Measurements from ENCODE around the gene DYNLT3.
A peak's percentile ranks its signal among the peaks of the same experiment; 100 is the strongest.

Gene DYNLT3

DNA sequence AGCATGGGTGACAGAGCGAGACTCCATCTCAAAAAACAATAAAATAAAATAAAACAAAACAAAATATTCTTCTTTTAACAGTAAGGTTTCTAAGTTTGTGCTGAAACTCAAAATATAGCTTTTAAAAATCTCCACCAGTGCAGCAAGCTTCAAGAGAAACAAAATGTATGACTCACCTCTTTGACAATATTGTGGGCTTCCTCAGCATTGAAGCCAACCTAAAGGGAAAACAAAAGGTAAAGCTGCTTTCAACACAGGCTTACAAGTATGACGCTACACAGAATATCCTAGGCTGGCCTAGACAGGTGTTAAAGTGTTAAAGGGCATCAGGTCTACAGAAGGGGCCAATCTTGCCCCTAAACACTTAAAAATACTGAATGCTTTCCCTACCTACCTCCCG lies 1.2 kb downstream of the DYNLT3 start:
- DNase-seq (ENCODE audit: extremely low read depth, low read depth) = no peak
- TF ChIP-seq, protein P1, sequence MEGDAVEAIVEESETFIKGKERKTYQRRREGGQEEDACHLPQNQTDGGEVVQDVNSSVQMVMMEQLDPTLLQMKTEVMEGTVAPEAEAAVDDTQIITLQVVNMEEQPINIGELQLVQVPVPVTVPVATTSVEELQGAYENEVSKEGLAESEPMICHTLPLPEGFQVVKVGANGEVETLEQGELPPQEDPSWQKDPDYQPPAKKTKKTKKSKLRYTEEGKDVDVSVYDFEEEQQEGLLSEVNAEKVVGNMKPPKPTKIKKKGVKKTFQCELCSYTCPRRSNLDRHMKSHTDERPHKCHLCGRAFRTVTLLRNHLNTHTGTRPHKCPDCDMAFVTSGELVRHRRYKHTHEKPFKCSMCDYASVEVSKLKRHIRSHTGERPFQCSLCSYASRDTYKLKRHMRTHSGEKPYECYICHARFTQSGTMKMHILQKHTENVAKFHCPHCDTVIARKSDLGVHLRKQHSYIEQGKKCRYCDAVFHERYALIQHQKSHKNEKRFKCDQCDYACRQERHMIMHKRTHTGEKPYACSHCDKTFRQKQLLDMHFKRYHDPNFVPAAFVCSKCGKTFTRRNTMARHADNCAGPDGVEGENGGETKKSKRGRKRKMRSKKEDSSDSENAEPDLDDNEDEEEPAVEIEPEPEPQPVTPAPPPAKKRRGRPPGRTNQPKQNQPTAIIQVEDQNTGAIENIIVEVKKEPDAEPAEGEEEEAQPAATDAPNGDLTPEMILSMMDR (IDR thresholded peaks at IDR 0.05; ENCODE audit: low read depth, low read length) = no peak

DNA sequence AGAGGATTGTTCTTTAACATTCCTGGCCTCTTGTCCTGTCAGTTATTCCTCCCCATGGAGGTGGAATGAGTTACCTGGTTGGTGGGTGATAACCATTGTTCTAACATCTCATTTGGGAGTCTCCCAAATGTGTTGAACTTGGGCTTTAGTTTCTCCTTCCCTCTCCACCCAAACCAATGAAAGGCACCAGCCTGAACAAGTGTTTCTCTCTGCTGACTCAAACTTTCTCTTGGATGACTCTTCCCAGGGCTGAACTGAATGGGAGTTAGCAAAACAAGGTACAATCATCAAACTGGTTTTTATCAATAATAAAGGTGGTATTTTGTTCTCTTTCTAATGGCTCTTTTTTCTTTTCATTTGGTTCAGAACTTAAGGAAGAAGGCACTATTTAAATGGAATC lies 2.7 kb downstream of the DYNLT3 start:
- TF ChIP-seq, protein P1 (IDR thresholded peaks at IDR 0.05; ENCODE audit: low read depth, low read length) = no peak
- no peak for DNase-seq (ENCODE audit: extremely low read depth, low read depth)

DNA sequence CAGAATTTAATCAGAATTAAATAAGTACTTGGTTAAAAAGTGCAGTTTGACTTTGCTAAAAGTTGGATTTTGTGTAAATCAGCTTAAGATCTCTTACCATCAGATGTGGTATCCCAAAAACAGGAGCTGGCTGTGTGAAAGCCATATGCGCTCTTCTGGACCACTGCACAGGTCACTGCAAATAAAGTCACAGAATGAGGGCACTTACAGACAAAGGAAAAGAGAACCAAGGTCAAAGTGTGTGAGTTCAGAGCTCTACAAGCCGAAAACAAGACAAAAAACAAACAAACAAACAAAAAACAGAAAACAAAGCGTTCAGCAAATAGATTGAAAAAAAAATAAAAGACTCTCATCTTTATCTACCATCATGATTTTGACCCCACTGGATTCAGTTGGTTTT lies 6.4 kb downstream of the DYNLT3 start:
- TF ChIP-seq, protein P1 (IDR thresholded peaks at IDR 0.05; ENCODE audit: low read depth, low read length) = no peak
- DNase-seq (ENCODE audit: extremely low read depth, low read depth) = no peak

DNA sequence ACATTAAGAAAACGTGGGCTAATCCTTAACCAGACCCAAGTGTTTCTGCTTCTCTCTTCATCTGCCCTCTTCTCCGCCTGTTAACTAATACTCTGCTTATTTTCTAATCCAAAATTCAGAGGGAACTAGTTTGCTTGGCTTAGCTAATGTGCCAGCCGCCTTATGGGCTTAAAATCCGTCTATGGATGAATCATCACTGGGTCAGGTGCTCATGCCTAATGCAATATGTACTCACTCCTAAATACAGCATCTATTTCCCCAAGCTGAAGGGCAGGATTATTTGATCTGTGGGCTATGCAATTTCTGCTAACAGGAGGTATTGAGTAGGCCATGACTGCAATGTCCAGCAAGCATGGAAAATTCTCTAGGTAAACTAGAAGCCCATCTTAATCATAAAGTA lies 12.4 kb downstream of the DYNLT3 start:
- DNase-seq (ENCODE audit: extremely low read depth, low read depth) = no peak

DNA sequence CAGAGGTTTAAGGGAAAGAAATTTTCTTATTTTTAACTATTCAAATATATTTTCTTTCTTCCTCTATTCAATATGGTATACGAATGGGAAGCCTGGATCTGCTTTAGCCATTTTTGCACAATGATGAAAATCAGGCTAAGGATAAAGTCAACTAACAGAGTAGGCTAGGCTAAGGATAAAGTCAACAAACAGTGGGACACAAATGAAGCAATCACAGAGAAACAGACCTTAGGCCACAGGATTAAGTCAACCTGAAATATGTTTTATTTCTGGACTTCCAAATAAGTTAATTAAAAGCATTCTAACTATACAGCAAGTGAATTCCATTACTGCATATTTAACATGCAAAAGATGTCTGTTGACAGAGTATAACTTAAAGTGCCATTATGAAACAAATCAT lies 17.0 kb downstream of the DYNLT3 start:
- TF ChIP-seq, protein P1 (IDR thresholded peaks at IDR 0.05; ENCODE audit: low read depth, low read length) = no peak
- DNase-seq (ENCODE audit: extremely low read depth, low read depth) = no peak

More for the DNA sequence above, 12.4 kb downstream of the DYNLT3 start:
- TF ChIP-seq, protein P1 (IDR thresholded peaks at IDR 0.05; ENCODE audit: low read depth, low read length) = no peak

DNA sequence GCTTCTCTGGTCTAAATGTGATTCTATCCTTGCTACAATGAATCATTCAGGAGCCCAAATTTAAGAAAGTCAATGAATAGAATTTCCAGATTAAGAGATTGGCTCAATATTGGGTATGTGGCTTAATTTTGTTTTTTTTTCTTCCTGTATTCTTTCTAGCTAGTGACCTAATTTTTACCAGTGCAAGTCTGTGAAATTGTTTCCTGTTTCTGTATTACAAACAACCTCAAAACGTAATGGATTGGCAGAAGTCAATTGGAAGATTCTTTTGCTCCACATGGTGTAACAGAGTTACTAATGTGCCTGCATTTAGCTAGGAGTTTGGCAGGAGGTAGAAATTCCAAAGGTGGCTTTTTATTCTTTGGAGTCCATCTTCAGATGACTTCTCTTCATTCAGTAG lies 17.6 kb downstream of the DYNLT3 start:
- TF ChIP-seq, protein P1 (IDR thresholded peaks at IDR 0.05; ENCODE audit: low read depth, low read length) = no peak
- DNase-seq (ENCODE audit: extremely low read depth, low read depth) = no peak

DNA sequence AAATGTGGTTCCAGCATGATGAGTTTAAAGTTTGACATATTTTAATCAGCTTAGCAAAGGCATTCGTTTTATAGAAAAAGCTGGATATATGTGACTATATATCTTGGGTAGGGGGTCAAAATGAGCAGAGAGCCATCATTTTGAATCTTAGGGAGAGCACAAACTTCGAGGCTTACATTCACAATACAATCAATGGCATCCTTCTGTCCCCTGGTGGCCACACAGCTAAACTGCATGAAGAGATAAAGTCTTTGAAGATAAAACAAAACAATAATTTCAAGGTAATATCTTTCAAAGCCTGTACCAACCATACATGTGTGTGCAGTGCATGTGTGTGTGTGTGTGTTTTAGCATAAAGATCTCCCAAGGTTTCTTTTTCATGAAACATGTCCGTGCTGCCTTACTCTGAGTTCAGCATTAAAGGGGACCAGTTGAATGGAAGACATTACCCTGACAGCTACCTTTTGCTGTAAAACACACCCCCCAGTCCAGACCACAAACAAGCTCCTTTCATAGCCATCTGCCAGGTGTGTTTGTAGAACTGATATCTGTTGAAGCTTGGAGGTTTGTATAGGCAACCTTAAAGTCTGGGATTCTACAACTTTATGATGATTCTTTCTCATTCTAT lies 22.0 kb downstream of the DYNLT3 start:
- no peak for DNase-seq (ENCODE audit: extremely low read depth, low read depth)
- TF ChIP-seq, protein P1 (IDR thresholded peaks at IDR 0.05; ENCODE audit: low read depth, low read length) = peak; percentile 90

Measured in AG09319 (cell line).